Effector memory CD4-positive, alpha-beta T cell (primary cell): Measurements from ENCODE around the gene FOXN3.
A peak's percentile ranks its signal among the peaks of the same experiment; 100 is the strongest.

ENCODE experiments used
- DNase-seq, 3 donors: peaks; one replicate each; pipeline ENCODE4 v3.0.0-alpha.2; 2020
- H3K27ac ChIP-seq: 2 replicates; pipeline ENCODE4 v1.7.0; 2013; ENCODE audit warnings: mild to moderate bottlenecking, low read length, moderate library complexity; ENCODE audit not compliant: insufficient read depth, poor library complexity, severe bottlenecking
- H3K27me3 ChIP-seq: replicated peaks from 2 replicates; pipeline ENCODE4 v1.7.0; 2013; ENCODE audit warnings: mild to moderate bottlenecking, low read length; ENCODE audit not compliant: insufficient read depth, control insufficient read depth, poor library complexity, severe bottlenecking
- H3K36me3 ChIP-seq: 2 replicates; pipeline ENCODE4 v1.7.0; 2013; ENCODE audit warnings: mild to moderate bottlenecking, low read length, moderate library complexity; ENCODE audit not compliant: control insufficient read depth, insufficient read depth
- H3K4me1 ChIP-seq: 2 replicates; pipeline ENCODE4 v1.7.0; 2013; ENCODE audit warnings: low read length, mild to moderate bottlenecking; ENCODE audit not compliant: control insufficient read depth, insufficient read depth, poor library complexity, severe bottlenecking
- H3K4me3 ChIP-seq: 2 replicates; pipeline ENCODE4 v1.7.0; 2013; ENCODE audit warnings: low read length, low read depth, mild to moderate bottlenecking; ENCODE audit not compliant: insufficient read depth, poor library complexity, severe bottlenecking
- H3K9me3 ChIP-seq: 2 replicates; pipeline ENCODE4 v1.7.0; 2013; ENCODE audit warnings: mild to moderate bottlenecking, low read length, moderate library complexity; ENCODE audit not compliant: control insufficient read depth

The FOXN3 gene

GRCh38 chr14:89366864-89367778 lies 49.9 kb downstream of the FOXN3 start:
- H3K27me3 ChIP-seq = no peaks in the 10 kb centered on the region
- no peaks in the 10 kb centered on the region for H3K9me3 ChIP-seq
- DNase-seq = no peak
- H3K36me3 ChIP-seq = no peaks in the 10 kb centered on the region
- no peak overlapping the region for H3K4me3 ChIP-seq
- peaks cover 6% of the 10 kb centered on the region for H3K4me1 ChIP-seq
- H3K27ac ChIP-seq = no peak overlapping the region

- Histone ChIP-seq H3K27me3 (no peaks in the 10 kb centered on the region), H3K4me3 (peak overlapping the region; percentile 20), H3K4me1 (peaks cover 6% of the 10 kb centered on the region), H3K9me3 (no peaks in the 10 kb centered on the region), H3K36me3 (no peaks in the 10 kb centered on the region), H3K27ac (peak overlapping the region; percentile 62)
- DNase-seq = peak in 2 of 3 donors; percentile 35 to 50
These were observed 51.8 kb downstream of the FOXN3 start for GRCh38 chr14:89365061-89365801.

GRCh38 chr14:89364316-89364715 lies 52.7 kb downstream of the FOXN3 start:
- Histone ChIP-seq H3K36me3 (no peaks in the 10 kb centered on the region), H3K9me3 (no peaks in the 10 kb centered on the region), H3K27ac (peak overlapping the region; percentile 62), H3K27me3 (no peaks in the 10 kb centered on the region), H3K4me1 (peaks cover 6% of the 10 kb centered on the region), H3K4me3 (peak overlapping the region; percentile 20)
- DNase-seq = no peak

- DNase-seq = no peak
- Histone ChIP-seq H3K27ac (no peak overlapping the region), H3K4me1 (peaks cover 6% of the 10 kb centered on the region), H3K4me3 (no peak overlapping the region), H3K9me3 (no peaks in the 10 kb centered on the region), H3K36me3 (no peaks in the 10 kb centered on the region), H3K27me3 (no peaks in the 10 kb centered on the region)
These were observed 56.8 kb downstream of the FOXN3 start for GRCh38 chr14:89360277-89360676.

GRCh38 chr14:89359477-89360222 lies 57.4 kb downstream of the FOXN3 start:
- H3K27me3 ChIP-seq = no peaks in the 10 kb centered on the region
- H3K9me3 ChIP-seq = no peaks in the 10 kb centered on the region
- no peak for DNase-seq
- no peak overlapping the region for H3K4me3 ChIP-seq
- no peak overlapping the region for H3K27ac ChIP-seq
- H3K36me3 ChIP-seq = no peaks in the 10 kb centered on the region
- H3K4me1 ChIP-seq = peaks cover 5% of the 10 kb centered on the region

GRCh38 chr14:89357655-89358297 lies 59.3 kb downstream of the FOXN3 start:
- no peak for DNase-seq
- Histone ChIP-seq H3K36me3 (no peaks in the 10 kb centered on the region), H3K9me3 (no peaks in the 10 kb centered on the region), H3K27ac (no peak overlapping the region), H3K27me3 (no peaks in the 10 kb centered on the region), H3K4me3 (no peak overlapping the region), H3K4me1 (peaks cover 10% of the 10 kb centered on the region)

- Histone ChIP-seq H3K27ac (no peak overlapping the region), H3K4me1 (peaks cover 18% of the 10 kb centered on the region), H3K4me3 (no peak overlapping the region), H3K9me3 (no peaks in the 10 kb centered on the region), H3K36me3 (no peaks in the 10 kb centered on the region), H3K27me3 (no peaks in the 10 kb centered on the region)
- DNase-seq = no peak
These were observed 60.1 kb downstream of the FOXN3 start for GRCh38 chr14:89356927-89357326.

GRCh38 chr14:89356496-89356895 lies 60.5 kb downstream of the FOXN3 start:
- Histone ChIP-seq H3K36me3 (no peaks in the 10 kb centered on the region), H3K4me3 (no peak overlapping the region), H3K9me3 (no peaks in the 10 kb centered on the region), H3K27ac (no peak overlapping the region), H3K27me3 (no peaks in the 10 kb centered on the region), H3K4me1 (peaks cover 22% of the 10 kb centered on the region)
- no peak for DNase-seq

GRCh38 chr14:89353766-89354113 lies 63.3 kb downstream of the FOXN3 start:
- H3K4me3 ChIP-seq = no peak overlapping the region
- peaks cover 34% of the 10 kb centered on the region for H3K4me1 ChIP-seq
- H3K27me3 ChIP-seq = no peaks in the 10 kb centered on the region
- H3K9me3 ChIP-seq = no peaks in the 10 kb centered on the region
- H3K27ac ChIP-seq = no peak overlapping the region
- H3K36me3 ChIP-seq = peaks cover 9% of the 10 kb centered on the region
- no peak for DNase-seq
